B cell (primary cell): ENCODE data around the gene NPFFR2.

Experiments
- CTCF ChIP-seq: fragments of 200-600 bp; IDR thresholded peaks from one replicate; pipeline ENCODE4 v1.8.0; 2022; ENCODE audit warnings: antibody characterized with exemption, mild to moderate bottlenecking
- EZH2 ChIP-seq: IDR thresholded peaks from 2 replicates; pipeline ENCODE4 v1.6.1; 2012; ENCODE audit warnings: borderline replicate concordance, low read depth, mild to moderate bottlenecking, moderate library complexity, low read length; ENCODE audit not compliant: insufficient read depth, poor library complexity, severe bottlenecking

DNA sequence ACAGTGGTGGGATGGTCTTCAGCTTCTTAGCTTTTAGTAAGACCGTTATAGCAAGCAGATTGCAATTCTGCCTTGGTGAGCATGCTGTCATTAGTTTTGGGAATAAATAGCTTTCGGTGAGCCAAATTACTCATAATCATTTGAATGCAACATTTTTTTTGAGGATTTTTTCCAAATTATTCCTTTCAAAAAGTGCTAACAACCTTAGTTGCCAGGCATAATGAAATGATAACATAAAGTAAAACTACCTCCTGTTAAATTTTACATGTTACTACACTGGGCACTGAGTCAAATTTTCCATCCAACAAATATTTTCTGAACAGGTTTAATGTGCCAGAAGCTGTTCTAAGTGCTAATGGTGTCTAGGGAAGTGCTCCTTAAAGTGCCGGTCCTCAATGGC lies 15.8 kb upstream of the NPFFR2 start:
- TF ChIP-seq CTCF (no peak), EZH2 (no peak)
